ENCODE data around the gene KRTAP5-6. TPM values are rescaled to one million over a fixed set of nuclear protein-coding genes. Genes with fewer than 3 reads are reported as not detected.

Gene KRTAP5-6
- total RNA-seq, 1 experiment from 2014 or later = not detected

Other genes starting within 250 kb of the KRTAP5-6 start
- 11.3 and 13.5 TPM in 2 replicates for gene MOB2, start 210.4 kb upstream of the KRTAP5-6 start, total RNA-seq (2014; rRNA removed; shearing (Covaris generic))
- gene DUSP8, start 124.9 kb upstream of the KRTAP5-6 start, total RNA-seq (2014; rRNA removed; shearing (Covaris generic)) = 0.71 and 0.83 TPM in 2 replicates
- not detected in 2 replicates for gene KRTAP5-1, start 111.9 kb upstream of the KRTAP5-6 start, total RNA-seq (2014; rRNA removed; shearing (Covaris generic))
- gene KRTAP5-2, start 98.9 kb upstream of the KRTAP5-6 start, total RNA-seq (2014; rRNA removed; shearing (Covaris generic)) = not detected in 2 replicates
- not detected in 2 replicates for gene KRTAP5-3, start 88.7 kb upstream of the KRTAP5-6 start, total RNA-seq (2014; rRNA removed; shearing (Covaris generic))
- gene KRTAP5-4, start 75.1 kb upstream of the KRTAP5-6 start, total RNA-seq (2014; rRNA removed; shearing (Covaris generic)) = not detected in 2 replicates
- not detected in 2 replicates for gene KRTAP5-5, start 67.4 kb upstream of the KRTAP5-6 start, total RNA-seq (2014; rRNA removed; shearing (Covaris generic))
- 0.18 and 0.23 TPM in 2 replicates for gene IFITM10, start 53.4 kb downstream of the KRTAP5-6 start, total RNA-seq (2014; rRNA removed; shearing (Covaris generic))
- 70.2 and 71.4 TPM in 2 replicates for gene CTSD, start 66.7 kb downstream of the KRTAP5-6 start, total RNA-seq (2014; rRNA removed; shearing (Covaris generic))
- gene SYT8, start 137.8 kb downstream of the KRTAP5-6 start, total RNA-seq (2014; rRNA removed; shearing (Covaris generic)) = 1.7 and 2.7 TPM in 2 replicates
- 20.2 and 20.5 TPM in 2 replicates for gene TNNI2, start 141.8 kb downstream of the KRTAP5-6 start, total RNA-seq (2014; rRNA removed; shearing (Covaris generic))
- gene LSP1, start 155.9 kb downstream of the KRTAP5-6 start, total RNA-seq (2014; rRNA removed; shearing (Covaris generic)) = 15.0 and 15.4 TPM in 2 replicates
- gene PRR33, start 194.7 kb downstream of the KRTAP5-6 start, total RNA-seq (2014; rRNA removed; shearing (Covaris generic)) = 0.02 and 0.05 TPM in 2 replicates
- 2.2 and 2.3 TPM in 2 replicates for gene TNNT3, start 222.5 kb downstream of the KRTAP5-6 start, total RNA-seq (2014; rRNA removed; shearing (Covaris generic))